ENCODE data around the gene BBOX1.

The BBOX1 gene

DNA sequence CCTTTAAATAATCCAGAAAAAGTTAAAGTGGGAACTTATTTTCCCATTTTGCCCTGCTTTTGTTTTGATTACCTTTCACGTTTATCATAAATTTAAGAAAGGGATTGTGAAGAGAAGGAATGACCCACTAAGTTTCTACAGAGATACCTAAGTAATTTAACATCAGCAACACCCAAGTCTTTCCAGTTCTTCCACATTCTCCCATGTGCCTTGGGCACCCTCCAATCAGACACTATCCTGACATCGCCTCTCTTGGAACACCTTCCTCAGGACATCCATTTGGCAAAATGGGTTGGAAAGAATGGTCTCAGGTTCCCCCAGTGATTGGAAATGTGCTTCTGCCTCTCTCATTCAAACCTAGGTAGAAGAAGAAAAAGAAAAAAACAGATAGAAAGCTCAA, 6.3 kb downstream of the BBOX1 start:
- no peak for TF ChIP-seq POLR2A (IDR thresholded peaks at IDR 0.05; ENCODE audit: low read length)
- TF ChIP-seq GATA1 (IDR thresholded peaks at IDR 0.05; ENCODE audit: low read depth, low read length) = no peak
- no peak for DNase-seq

DNA sequence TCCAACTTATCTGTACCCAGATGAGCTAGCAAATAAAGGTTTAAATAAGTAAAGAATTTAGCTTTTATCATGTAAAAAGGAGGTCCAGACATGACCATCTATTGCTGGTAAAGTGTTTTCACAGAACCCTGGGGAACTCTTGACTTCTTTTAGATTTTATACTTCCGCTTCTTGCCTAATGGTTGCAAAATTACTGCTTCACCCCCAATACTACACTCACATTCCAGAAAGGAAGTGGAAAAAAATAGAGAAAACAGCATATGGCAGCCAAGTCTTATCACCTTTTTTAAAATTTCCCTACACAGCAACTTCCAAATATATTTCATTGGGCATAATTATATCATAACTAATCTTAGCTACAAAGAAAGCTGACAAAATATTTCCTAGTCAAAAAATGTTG, 12.1 kb downstream of the BBOX1 start:
- DNase-seq = no peak
- no peak for TF ChIP-seq GATA1 (IDR thresholded peaks at IDR 0.05; ENCODE audit: low read depth, low read length)
- TF ChIP-seq POLR2A (IDR thresholded peaks at IDR 0.05; ENCODE audit: low read length) = no peak

DNA sequence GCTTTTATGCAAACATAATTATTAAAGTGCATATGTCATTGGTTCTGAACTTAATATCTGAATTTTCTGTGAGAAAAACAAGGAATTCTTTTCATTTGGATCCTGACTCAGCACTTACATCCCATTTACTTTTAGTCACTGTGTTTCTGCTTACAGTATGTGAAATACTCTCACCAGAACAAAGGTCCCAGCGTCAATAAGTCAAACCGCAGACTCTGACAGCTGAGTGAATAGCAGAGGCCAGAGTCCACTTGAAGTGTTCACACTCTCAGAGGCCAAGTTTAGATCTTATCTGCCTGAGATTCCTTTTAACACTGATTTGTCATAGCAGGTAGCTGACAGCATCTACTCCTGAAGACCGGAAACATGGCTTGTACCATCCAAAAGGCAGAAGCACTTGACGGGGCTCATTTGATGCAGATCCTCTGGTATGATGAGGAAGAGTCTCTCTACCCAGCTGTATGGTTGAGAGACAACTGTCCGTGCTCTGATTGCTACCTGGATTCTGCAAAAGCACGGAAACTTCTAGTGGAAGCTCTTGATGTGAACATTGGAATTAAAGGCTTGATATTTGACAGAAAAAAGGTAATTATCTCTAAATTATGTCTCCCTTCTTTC, 14.6 kb downstream of the BBOX1 start:
- TF ChIP-seq POLR2A (IDR thresholded peaks at IDR 0.05; ENCODE audit: low read length) (no peak), GATA1 (IDR thresholded peaks at IDR 0.05; ENCODE audit: low read depth, low read length) (no peak)
- no peak for DNase-seq

DNA sequence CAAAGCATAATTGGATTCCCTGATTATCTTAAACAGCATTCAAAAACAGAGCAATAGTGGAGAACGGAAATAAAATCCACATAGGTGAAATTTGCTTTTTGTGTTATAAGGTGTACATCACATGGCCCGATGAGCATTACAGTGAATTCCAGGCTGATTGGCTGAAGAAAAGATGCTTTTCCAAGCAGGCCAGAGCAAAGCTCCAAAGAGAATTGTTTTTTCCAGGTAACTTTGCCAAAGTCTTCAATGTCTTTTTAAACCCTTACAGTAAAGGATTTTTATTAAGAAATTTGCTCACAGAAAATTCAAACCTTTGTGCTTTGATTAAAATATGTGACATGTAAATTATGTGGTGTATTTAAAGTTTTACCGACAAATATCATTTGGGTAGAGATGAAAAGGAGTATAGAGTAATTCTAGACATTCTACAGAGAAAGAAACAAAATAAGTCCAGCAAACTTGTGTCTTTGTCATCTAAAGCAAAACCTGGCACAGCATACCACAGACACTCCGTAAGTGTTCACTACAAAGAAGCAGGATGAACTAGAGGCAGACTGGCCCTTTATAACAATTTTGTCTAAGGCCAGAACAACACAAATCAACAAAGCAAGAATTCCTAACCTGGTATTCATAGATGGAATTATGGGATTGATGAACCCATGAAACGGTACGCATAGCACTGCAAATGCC, 16.6 kb downstream of the BBOX1 start:
- DNase-seq = no peak
- no peak for TF ChIP-seq POLR2A (IDR thresholded peaks at IDR 0.05; ENCODE audit: low read length)
- no peak for TF ChIP-seq GATA1 (IDR thresholded peaks at IDR 0.05; ENCODE audit: low read depth, low read length)

DNA sequence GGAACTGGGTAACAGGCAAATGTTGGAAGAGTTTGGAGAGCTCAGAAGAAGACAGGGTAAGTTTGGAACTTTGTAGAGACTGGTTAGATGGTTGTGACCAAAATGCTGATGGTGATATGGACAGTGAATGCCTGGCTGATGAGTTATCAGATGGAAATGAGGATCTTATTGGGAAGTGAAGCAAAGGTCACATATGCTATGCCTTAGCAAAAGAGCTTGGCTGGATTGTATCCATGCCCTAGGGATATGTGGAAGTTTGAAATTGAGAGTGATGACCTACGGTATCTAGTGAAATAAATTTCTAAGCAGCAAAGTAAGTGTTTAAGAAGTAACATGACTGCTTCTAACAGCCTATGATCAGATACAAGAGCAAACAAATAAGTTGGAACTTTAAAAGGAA, 17.8 kb downstream of the BBOX1 start:
- DNase-seq = no peak
- TF ChIP-seq POLR2A (IDR thresholded peaks at IDR 0.05; ENCODE audit: low read length) (no peak), GATA1 (IDR thresholded peaks at IDR 0.05; ENCODE audit: low read depth, low read length) (no peak)

DNA sequence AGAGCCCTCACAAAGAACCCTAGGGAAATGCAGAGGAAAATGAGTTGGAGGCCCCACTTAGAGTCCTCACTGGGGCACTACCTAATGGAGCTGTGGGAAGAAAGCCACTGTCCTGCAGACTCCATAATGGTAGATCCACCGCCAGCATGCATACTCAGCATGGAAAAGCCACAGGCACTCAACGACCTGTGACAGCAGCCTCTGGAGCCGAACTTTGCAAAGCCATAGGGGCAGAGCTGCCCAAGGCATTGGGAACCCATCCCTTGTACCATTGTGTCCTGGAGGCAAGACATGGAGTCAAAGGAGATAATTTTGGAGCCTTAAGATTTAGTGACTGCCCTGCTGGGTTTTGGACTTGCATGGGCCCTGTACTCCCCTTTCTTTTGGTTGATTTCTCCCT, 18.8 kb downstream of the BBOX1 start:
- DNase-seq = no peak
- no peak for TF ChIP-seq POLR2A (IDR thresholded peaks at IDR 0.05; ENCODE audit: low read length)
- no peak for TF ChIP-seq GATA1 (IDR thresholded peaks at IDR 0.05; ENCODE audit: low read depth, low read length)

DNA sequence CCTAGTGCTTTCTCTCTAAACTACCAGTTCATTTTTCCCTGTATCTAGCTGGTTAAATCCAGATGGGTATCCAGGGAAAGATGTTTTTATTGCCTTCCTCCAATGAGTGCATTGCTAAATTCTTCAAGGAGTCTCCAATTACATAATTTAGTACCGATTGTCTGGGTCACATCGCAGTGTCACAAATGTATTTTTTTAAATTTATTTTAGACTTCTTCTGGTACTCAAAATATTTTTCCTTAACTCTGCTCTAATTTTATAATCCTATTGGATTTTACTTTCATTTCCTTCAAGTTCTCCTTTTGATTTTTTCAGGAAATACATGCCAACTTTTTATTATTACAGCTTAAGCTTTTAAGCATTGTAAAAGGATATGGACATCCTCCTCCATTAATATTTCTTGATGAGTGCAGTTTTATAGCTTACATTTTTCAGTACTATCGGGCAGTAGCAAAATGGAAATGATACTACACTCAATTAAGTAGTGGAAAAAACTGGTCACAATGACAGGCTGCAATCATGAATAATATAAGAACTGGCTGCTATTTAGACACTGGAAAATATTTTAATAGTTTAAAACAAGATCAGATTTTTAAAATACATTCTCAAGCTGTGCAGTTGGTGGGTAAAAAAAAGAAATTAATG, 20.3 kb downstream of the BBOX1 start:
- DNase-seq = no peak
- TF ChIP-seq POLR2A (IDR thresholded peaks at IDR 0.05; ENCODE audit: low read length) (no peak), GATA1 (IDR thresholded peaks at IDR 0.05; ENCODE audit: low read depth, low read length) (no peak)

DNA sequence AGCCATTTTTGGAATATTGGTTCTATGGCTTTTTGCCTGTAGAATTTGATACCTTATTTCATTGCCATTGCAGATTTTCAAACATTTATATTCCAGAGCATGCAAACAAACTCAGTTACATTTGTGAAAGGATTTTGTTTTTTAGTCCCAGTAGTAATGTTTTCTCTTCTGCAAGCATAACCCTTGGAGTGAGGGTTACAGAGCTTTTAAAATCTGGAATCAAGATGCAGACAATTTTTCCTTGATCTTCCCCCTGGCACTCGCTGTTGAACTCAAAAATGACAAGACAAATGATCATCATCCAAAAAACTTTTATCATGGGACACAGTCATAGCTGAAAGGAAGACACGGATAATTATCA, 20.8 kb downstream of the BBOX1 start:
- DNase-seq = no peak
- no peak for TF ChIP-seq GATA1 (IDR thresholded peaks at IDR 0.05; ENCODE audit: low read depth, low read length)

DNA sequence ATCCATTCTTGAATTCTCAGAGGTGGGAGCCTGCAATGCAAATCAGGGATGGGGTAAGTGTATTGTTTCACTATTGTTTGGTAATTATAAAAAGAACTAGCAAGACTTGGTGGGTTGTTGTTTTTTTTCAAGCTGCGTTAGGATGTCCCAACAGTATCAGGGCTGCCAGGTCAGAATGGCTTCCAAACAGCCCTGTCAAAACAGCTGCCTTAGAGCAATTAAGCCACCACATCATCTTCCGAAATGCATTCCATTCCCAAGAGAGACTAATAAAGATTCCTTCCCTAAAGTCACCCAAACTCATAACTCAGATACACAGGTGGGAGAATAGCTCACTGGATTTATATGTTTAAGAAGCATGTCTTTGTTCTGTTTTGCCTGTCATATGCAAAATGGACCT, 23.5 kb downstream of the BBOX1 start:
- no peak for TF ChIP-seq POLR2A (IDR thresholded peaks at IDR 0.05; ENCODE audit: low read length)
- no peak for TF ChIP-seq GATA1 (IDR thresholded peaks at IDR 0.05; ENCODE audit: low read depth, low read length)
- DNase-seq = no peak

DNA sequence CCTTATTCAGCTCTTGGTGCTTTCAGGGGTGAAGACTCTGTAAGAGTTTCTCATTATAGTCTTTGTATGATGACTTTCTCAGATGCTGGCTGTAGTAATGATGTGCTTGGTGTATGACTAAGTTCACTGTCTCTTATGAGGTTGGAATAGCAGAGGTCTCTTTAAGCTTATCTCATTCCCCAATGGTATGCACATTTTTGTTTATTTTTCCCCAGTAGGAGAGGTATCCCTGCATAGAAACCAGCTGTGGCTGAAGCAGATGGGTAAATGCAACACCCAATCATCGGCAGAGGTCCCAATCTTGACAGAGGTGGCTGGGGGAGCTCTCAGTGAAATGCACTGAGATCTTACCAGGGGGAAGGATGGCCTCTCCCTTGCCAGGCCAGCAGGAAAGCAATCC, 34.6 kb downstream of the BBOX1 start:
- TF ChIP-seq POLR2A (IDR thresholded peaks at IDR 0.05; ENCODE audit: low read length) (no peak), GATA1 (IDR thresholded peaks at IDR 0.05; ENCODE audit: low read depth, low read length) (no peak)
- DNase-seq = no peak

DNA sequence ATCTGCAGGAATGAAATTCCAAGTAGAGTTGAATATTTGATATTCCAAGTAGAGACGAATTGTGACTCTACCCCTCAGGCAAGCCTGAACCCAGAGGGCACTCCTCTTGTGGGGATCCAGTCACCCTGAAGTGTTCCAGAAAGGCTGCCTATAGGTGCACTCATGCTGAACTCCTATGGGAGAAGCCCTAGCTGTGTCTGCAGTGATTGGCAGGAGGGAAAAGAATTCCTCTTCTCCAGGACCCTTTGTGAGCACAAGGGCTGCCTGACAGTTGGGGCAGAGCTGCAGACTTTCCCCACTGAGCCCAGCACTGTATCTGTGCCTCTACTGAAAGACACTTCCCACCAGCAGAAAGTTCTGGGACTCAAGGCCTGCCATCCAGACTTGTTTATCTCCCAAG, 35.0 kb downstream of the BBOX1 start:
- no peak for DNase-seq
- TF ChIP-seq GATA1 (IDR thresholded peaks at IDR 0.05; ENCODE audit: low read depth, low read length) = no peak
- no peak for TF ChIP-seq POLR2A (IDR thresholded peaks at IDR 0.05; ENCODE audit: low read length)

DNA sequence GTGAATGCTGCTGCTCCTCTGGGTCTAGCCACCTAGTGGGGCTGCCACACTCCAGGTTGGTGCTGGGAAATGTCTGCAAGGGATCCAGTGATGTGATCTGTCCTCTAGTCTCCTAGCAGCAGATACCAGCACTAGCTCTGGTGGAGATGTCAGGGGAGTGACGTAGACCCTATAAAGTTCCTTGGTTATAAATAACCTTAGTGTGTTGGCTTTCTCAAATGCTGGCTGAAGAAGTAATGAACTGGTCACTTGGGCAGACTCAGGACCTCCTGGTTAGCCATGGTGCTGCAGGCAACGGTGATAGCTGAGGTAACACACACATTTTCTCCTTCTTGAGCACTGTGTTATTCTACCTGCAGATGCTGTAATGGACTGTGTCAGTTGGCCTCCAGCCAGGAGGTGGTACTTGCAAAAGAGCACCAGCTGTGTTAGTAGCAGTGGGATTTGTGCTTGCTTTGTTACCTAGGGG, 35.5 kb downstream of the BBOX1 start:
- DNase-seq = no peak
- TF ChIP-seq GATA1 (IDR thresholded peaks at IDR 0.05; ENCODE audit: low read depth, low read length) = no peak

DNA sequence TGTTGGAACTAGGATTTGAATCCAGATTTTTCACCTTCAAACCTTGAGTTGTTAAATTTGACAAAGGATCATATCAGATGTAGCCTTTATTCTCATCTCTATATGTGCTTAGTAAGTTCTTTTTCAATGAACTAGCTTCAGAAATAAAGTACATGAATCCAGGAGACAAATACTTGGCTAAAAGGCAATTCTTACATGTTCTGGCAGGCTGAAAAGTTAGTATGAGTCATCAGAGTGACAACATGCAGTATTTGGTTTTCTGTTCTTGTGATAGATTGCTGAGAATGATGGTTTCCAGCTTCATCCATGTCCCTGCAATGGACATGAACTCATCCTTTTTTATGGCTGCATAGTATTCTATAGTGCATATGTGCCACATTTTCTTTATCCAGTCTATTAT, 40.4 kb downstream of the BBOX1 start:
- no peak for DNase-seq
- TF ChIP-seq GATA1 (IDR thresholded peaks at IDR 0.05; ENCODE audit: low read depth, low read length) = no peak
- no peak for TF ChIP-seq POLR2A (IDR thresholded peaks at IDR 0.05; ENCODE audit: low read length)

DNA sequence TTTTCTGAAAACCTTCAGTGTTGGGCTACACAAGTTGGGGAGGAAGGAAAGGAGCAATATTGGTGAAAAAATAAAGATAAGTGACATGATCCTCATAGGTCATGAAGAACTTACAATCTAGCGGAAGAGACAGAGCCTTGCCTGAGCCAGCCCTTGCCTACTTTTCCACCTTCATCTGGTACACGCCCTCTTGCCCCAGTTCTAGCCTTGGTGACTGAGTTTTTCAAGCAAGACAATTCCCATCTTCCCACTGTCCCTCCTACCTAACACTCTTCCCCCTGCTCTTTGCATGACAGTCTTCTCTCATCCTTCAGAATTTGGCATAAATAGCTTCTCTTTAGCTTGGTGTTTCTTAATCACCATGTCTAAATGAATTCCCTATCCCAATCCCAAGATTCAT, 42.6 kb downstream of the BBOX1 start:
- TF ChIP-seq POLR2A (IDR thresholded peaks at IDR 0.05; ENCODE audit: low read length) (no peak), GATA1 (IDR thresholded peaks at IDR 0.05; ENCODE audit: low read depth, low read length) (no peak)
- DNase-seq = no peak

DNA sequence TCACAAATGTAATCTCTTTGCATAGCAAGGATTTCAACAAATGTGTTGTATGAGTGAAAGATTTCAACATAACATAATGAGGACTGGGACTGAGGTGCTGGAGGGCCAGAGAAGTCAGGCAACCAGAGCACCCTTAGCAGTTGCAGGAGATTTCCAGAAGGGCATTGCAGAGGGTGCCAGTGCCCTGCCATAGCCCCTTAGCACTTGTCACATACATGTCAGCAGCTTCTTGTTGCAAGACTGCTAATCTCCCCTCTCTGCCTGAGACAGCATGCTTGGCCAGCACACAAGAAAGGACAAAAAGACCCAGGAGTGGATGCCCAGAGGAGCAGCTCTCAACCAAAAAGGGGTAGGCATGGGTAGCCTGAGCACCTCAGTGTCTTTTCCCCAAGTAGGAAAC, 43.2 kb downstream of the BBOX1 start:
- no peak for DNase-seq
- TF ChIP-seq POLR2A (IDR thresholded peaks at IDR 0.05; ENCODE audit: low read length) (no peak), GATA1 (IDR thresholded peaks at IDR 0.05; ENCODE audit: low read depth, low read length) (no peak)
